GM19328 (cell line): ENCODE results near the gene MCFD2.

ENCODE experiments used
- ATAC-seq: cut with Tn5 transposase; IDR thresholded peaks from one replicate; pipeline ENCODE4 v1.9.1; 2021; ENCODE audit warnings: mild to moderate bottlenecking, moderate library complexity; ENCODE audit not compliant: unreplicated experiment

The MCFD2 gene

GRCh38 chr2:46939626-46940359 lies 24.2 kb upstream of the MCFD2 start:
- no peak for ATAC-seq

- ATAC-seq: no peak
These were observed 21.9 kb upstream of the MCFD2 start for GRCh38 chr2:46937471-46937901.

GRCh38 chr2:46936566-46936965 lies 21.0 kb upstream of the MCFD2 start:
- ATAC-seq: no peak

- ATAC-seq: no peak
These were observed 19.5 kb upstream of the MCFD2 start for GRCh38 chr2:46935071-46935470.

- no peak for ATAC-seq
These were observed 14.0 kb upstream of the MCFD2 start for GRCh38 chr2:46929612-46930011.

GRCh38 chr2:46926863-46927262 lies 11.3 kb upstream of the MCFD2 start:
- ATAC-seq: no peak

- no peak for ATAC-seq
These were observed 10.1 kb upstream of the MCFD2 start for GRCh38 chr2:46925474-46926351.

- ATAC-seq: no peak
These were observed 9.0 kb upstream of the MCFD2 start for GRCh38 chr2:46924608-46925007.

GRCh38 chr2:46924038-46924437 lies 8.4 kb upstream of the MCFD2 start:
- no peak for ATAC-seq

- no peak for ATAC-seq
These were observed 7.5 kb upstream of the MCFD2 start for GRCh38 chr2:46923041-46923528.

- ATAC-seq: no peak
These were observed 7.0 kb upstream of the MCFD2 start for GRCh38 chr2:46922606-46923005.

GRCh38 chr2:46921676-46922448 lies 6.3 kb upstream of the MCFD2 start:
- ATAC-seq: no peak

GRCh38 chr2:46917628-46918027 lies 2.0 kb upstream of the MCFD2 start:
- no peak for ATAC-seq

GRCh38 chr2:46915811-46916630 lies 415 bp upstream of the MCFD2 start:
- peak; percentile 92 for ATAC-seq

GRCh38 chr2:46914578-46915230 lies 902 bp downstream of the MCFD2 start:
- ATAC-seq: no peak

- ATAC-seq: no peak
These were observed 1.9 kb downstream of the MCFD2 start for GRCh38 chr2:46913471-46914381.

GRCh38 chr2:46909771-46910419 lies 5.7 kb downstream of the MCFD2 start:
- ATAC-seq: no peak

GRCh38 chr2:46909150-46909549 lies 6.5 kb downstream of the MCFD2 start:
- ATAC-seq: no peak
